HG03159 (cell line): Measurements from ENCODE around the gene ESR1.

Source experiments
- ATAC-seq: cut with Tn5 transposase; IDR thresholded peaks from one replicate; pipeline ENCODE4 v1.9.1; 2021; ENCODE audit warnings: mild to moderate bottlenecking, moderate library complexity; ENCODE audit not compliant: unreplicated experiment

Gene ESR1

DNA sequence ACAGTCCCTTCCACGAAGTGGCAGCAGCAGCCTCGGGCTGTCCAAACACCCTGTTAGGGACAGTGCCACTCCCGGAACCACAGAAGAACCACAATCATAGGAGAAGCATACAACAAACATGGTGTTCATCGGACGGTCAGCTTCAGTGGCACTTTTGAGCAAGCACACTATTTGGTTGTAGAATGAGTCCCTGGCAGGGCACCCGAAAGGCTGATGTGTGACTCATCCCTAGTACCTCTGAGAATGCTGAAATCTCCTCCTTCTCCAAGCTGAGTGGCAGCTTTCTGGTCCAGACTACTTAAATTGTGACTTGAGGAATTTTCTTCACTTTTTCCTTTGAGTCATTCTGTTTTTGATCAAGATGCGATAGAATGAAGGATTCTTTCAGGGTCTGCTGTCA, 282.5 kb downstream of the ESR1 start:
- ATAC-seq, result no peak

DNA sequence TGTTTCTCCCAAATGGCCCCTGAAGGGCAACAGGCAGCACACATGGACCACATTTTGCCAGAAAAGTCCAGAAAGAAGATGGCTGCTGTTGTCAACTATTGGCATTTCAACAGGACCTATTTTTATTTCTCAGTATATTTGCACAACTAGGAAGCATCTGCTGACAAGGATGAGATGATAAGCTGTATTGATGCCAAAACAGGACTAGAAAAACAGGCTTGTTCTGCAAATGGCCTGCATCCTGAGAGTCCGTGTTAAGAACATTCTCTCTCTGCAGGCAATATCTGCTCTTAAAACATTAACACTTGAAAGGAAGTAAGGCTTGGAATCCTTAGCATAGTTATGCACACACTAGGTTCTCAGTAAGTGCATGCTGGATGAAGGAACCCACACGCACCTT, 283.7 kb downstream of the ESR1 start:
- ATAC-seq, result no peak

DNA sequence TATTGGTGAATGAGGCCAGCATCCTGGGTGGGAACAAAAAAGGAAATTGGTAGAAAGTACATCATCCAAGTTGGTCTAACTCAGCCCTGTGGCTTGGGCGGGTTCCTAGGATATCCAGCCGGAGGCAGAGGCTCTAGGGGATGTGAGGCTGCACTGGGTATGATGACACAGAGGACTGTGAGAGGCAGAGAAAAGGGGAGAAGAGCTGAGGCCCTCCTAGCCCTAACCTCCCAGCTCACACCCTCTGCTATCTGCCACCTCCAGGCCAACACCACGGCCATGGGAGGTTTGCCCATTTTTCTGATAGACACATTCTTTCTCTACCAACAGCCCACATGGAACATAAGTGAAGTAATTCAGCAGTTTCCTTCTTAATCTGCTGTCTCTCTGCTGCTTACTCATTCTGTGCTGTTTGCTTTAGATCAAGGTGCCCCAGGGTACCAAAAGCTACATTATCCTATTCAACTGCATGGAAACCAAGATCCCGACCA, 284.4 kb downstream of the ESR1 start:
- no peak for ATAC-seq

DNA sequence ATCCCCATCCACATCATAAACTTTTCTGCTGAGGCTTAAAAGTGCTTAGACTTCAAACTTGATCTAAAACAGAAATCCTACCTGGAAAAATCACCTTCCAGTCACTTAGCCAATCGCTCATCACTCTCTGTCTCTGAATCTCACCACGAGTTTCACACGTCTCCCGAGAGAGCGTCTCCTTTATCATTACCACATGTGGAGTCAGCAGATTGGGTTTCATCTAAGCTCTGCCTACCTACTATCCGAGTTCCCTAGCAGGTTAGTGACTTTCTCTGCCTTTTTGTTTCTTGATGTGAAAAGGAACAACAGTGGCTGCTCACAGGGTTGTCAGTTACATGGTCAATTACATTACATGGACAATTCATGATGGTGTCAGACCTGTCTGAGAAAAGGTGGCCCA, 286.2 kb downstream of the ESR1 start:
- ATAC-seq, result no peak

DNA sequence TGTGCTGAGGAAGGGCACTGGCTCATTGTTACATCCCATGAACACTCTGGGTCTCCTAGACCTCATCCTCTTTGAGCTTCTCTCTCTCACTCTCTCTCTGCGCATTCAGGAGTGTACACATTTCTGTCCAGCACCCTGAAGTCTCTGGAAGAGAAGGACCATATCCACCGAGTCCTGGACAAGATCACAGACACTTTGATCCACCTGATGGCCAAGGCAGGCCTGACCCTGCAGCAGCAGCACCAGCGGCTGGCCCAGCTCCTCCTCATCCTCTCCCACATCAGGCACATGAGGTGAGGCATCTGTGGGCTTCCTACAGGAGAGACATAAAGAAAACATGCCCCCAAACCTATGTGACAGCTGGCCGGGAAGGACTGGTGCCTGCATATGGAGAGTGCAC, 286.8 kb downstream of the ESR1 start:
- no peak for ATAC-seq

DNA sequence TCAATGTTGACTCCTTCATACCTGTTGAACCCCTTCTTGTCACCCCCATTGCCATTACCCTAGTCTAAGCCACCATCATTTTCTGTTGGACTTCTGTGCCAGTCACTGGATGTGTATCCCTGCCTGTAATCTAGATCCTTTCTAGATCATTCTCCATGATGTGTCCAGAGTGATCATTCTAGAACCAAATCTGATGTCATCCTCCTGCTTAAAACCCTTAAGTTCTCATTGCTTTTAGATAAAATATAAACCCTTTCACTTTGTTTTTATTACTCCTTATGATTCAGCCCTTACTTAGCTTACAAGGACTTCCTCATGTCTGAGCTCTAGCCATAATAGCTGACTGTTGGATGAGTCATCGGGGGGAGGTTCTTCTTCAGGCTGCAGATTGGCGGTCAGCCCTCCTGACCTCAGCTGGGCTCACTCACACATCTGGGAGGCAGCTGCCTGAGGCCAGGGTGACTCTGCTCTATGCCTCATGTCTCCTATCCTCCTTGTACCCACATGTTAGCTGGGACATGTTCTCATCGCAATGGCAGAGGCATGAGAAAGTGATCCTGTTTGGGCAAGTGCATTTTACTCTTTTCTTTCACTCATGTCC, 287.6 kb downstream of the ESR1 start:
- no peak for ATAC-seq

DNA sequence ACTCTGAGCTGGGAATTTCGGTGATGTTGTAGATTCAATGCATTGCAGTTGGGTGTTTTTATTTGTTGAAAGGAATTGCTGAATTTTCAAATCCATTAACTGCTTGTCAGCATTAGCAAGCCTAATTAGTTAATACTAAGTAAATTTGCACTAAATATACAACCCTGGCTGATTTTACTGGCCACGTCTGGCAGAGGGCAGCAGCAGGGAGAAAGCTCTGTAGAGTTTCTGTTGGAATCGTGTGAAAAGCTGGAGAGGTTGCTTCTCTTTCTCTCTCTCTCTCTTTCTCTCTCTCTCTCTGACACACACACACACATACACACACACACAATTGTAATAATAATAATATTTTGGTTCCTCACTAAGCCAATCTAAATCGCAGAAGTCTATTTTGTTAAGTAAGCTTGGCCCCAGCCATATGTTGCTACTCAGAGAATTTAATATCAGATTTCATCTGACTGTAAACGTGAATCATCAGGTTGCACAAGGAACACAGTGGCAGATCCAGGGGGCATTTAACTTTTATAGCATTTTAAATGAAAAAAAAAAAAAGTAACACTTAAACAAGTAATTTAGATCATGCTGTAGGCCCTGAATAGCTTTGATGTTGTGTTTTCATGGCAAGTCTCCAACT, 289.5 kb downstream of the ESR1 start:
- no peak for ATAC-seq

DNA sequence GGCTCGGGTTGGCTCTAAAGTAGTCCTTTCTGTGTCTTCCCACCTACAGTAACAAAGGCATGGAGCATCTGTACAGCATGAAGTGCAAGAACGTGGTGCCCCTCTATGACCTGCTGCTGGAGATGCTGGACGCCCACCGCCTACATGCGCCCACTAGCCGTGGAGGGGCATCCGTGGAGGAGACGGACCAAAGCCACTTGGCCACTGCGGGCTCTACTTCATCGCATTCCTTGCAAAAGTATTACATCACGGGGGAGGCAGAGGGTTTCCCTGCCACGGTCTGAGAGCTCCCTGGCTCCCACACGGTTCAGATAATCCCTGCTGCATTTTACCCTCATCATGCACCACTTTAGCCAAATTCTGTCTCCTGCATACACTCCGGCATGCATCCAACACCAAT, 291.2 kb downstream of the ESR1 start:
- no peak for ATAC-seq

DNA sequence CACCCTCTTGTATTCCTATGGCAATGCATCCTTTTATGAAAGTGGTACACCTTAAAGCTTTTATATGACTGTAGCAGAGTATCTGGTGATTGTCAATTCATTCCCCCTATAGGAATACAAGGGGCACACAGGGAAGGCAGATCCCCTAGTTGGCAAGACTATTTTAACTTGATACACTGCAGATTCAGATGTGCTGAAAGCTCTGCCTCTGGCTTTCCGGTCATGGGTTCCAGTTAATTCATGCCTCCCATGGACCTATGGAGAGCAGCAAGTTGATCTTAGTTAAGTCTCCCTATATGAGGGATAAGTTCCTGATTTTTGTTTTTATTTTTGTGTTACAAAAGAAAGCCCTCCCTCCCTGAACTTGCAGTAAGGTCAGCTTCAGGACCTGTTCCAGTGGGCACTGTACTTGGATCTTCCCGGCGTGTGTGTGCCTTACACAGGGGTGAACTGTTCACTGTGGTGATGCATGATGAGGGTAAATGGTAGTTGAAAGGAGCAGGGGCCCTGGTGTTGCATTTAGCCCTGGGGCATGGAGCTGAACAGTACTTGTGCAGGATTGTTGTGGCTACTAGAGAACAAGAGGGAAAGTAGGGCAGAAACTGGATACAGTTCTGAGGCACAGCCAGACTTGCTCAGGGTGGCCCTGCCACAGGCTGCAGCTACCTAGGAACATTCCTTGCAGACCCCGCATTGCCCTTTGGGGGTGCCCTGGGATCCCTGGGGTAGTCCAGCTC, 292.1 kb downstream of the ESR1 start:
- no peak for ATAC-seq

DNA sequence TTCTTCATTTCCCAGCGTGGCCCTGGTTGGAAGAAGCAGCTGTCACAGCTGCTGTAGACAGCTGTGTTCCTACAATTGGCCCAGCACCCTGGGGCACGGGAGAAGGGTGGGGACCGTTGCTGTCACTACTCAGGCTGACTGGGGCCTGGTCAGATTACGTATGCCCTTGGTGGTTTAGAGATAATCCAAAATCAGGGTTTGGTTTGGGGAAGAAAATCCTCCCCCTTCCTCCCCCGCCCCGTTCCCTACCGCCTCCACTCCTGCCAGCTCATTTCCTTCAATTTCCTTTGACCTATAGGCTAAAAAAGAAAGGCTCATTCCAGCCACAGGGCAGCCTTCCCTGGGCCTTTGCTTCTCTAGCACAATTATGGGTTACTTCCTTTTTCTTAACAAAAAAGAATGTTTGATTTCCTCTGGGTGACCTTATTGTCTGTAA, 292.7 kb downstream of the ESR1 start:
- no peak for ATAC-seq

DNA sequence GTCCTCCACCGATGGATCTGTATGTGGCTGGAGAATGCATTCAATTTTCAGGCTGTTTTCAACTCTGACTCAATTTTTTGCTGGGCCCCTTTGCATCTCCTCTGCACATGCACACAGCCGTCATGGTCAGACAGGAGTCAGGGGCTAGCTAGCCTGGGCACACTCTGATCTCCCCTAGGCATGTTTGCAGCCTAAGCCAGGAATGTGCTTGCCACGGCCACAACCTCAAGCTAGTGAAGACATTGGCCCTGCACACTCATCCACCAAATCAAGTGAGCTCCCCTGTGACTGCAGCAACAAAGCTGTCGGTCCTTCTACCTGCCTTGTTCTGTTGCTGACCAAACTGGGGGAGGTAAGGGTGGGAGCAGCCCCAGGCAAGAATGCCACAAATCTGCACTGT, 300.5 kb downstream of the ESR1 start:
- no peak for ATAC-seq

DNA sequence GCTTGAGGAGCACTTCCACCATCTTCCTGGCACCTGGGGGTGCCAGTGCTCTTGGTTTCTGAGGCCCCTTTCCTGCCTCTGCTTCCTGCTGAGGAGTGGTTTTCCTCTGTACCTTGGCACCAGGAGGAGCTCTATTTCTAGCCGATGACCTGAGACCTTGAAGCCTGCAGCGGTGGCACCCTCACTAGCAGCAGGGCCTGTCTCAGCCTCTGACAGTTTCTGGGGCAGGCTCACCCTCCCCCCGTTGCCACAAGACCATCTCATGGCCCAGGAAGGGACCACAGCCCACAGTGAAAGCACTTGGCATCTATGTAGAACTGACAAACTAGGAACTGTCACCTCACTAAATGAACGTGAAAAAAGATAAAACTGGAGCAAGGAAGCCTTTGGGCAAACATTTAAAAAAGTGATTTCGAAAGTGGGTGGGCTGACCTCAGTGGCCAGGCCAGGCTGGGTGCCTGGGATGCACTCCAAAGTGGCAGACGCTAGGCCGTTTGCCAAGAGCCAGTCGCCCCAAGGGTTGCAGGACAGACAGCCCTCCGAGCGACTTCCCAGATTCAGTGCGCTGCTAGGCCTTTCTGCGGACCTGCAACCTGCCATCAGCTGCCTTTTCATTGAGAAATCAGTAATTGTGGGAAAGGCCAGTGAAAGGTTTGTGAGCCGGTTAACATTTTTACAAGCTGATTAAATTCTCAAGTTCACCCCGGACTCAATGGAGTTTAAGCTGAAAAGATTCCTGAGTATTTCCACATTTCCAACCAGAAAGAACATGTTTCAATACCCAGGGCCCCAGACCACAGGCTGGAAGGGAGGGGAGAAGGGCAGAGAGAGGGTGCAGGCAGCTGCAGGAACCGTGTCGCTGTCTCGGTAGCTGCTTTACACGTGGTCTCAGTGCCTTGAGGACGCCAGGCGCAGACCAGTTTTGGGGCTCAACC, 303.7 kb downstream of the ESR1 start:
- no peak for ATAC-seq

DNA sequence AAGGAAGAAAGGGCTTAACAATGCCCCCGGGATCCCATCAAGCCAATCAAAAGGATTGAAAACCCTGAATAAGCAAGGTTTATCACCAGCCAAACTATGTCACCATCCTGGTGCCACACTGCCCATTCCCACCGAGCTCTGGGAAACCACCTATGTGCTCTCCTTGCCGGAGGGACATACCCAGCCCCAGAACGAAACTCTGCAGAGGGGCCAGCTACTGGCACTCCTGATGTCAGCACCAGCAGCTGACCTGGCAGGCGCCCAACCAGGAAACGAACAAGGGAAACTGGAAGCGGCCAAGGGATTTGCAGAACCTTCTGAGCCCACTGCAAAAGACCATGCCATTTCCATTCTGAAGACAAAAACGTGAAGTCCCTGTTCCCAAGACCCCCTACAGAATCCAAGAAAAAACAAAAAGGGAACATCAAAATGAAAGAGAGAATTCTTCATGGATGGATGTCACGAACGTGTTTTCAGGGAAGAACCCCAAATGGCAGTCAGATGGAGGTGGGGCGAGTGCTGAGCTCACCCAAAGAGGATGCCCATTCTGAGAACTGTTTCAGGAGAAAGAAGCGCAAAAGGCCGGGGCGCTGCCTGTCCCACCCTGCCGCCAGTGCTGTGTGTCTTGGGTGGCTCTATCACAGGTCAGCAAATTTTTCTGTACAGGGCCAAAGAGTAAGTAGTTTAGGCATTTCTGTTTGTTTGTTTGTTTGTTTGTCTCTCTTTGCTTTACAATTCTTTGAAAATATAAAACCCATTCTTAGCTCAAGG, 305.2 kb downstream of the ESR1 start:
- ATAC-seq, result no peak

DNA sequence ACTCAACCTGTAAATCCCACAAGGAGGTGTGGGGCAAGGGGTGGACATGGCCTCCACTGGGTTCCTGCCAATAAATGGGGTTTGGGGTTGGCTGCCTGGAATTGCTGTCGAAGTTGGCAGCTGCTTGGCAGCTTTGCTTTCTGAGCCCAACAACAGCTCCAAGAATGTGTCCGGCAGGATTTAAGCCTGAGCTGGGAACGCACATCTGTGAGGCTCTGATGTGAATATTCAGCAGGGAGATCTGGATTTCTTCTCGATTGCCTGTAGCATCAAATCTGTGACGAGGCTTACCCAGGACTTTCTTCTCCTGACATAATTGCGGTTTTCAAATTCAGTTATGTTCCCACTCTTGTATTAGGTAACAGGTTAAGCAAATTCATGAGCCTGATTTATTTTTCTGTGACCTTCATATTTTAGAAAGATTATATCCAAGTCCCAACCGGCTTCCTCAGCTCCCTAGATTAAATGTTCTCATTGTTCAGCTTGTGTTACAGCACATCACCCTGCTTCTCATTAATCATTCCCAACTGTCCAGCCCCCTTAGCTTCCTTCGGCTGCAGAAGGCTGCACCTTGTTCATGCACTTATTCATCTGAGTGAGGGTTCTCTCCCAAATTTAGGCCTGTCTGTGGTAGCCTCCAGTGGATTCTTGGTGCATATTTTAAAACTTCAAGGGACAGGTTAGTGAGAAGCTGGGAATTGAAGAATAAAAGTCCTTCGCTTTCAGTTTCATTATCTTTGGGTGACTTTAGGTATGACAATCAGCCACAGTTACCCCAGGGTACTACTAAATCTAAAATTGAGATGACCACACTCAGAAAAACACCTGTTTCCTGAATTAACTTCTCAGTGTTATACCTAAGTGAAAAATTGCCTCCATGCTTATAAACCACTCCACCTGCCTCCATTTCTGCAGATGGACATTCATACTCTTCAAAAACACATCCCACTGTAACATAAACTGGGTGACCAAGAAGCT, 310.0 kb downstream of the ESR1 start:
- ATAC-seq, result peak; percentile 89

DNA sequence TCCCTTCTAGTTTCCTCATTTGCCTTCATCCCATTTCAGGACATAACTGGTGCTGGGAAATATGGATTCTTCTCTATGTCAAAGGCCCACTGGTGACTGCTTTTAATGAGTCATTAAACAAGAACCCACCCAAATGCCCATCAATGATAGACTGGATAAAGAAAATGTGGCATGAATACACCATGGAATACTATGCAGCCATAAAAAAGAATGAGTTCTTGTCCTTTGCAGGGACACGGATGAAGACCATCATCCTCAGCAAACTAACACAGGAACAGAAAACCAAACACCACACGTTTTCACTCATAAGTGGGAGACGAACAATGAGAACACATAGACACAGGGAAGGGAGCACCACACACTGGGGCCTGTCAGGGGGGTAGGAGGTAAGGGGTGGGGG, 310.7 kb downstream of the ESR1 start:
- no peak for ATAC-seq

DNA sequence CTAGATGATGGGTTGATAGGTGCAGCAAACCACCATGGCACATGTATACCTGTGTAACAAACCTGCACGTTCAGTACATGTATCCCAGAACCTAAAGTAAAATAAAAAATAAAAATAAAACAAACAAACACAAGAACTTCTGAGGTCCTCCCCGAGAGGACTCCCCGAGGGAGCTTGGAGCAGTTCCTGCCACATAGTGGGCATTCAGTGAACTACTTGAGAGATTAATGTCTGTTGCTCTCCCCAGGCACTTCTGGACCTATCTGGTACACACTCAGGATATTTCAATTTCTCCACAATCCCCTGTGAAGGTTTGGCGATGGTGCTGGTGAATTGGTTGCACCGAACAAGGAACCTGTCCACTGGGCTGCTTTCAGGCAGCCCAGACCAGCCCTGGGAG, 311.2 kb downstream of the ESR1 start:
- no peak for ATAC-seq

DNA sequence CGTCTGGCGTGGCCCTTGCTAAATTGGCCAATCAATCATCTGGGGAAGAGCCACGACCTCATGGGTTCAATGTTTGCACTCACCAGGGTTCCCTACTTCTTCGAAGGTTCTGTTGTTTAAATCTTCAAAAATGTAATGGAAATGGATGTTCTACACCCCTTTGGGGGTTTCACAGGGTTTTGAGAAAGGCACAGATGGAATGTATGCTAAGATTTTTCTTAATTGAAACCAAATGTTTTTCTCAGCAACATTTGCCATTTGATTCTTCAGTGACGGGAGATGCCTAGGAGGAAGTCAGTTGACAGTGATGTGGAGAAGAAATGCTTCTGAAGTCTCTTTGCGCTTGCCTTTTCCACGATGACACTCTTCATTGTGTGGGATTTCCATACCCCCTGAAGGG, 312.3 kb downstream of the ESR1 start:
- no peak for ATAC-seq

DNA sequence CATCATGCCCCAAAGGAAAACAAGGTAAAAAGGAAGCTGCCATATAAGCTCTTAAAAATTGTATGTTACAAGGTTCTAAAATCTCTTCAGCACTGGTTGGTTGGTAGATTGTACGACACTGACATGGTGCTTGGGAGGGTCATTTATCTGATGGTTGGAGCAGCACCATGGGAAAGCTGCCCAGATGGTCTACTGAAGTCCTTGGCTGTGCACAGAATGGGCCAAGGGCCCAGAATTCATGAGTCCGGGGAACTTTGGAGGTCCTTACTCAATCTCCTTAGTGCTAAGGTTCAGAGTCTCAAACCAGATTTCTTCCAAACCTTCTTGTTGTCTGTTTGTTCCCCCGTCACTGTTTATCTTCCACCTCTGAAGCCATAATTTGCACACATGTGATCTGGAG, 314.4 kb downstream of the ESR1 start:
- ATAC-seq, result no peak

DNA sequence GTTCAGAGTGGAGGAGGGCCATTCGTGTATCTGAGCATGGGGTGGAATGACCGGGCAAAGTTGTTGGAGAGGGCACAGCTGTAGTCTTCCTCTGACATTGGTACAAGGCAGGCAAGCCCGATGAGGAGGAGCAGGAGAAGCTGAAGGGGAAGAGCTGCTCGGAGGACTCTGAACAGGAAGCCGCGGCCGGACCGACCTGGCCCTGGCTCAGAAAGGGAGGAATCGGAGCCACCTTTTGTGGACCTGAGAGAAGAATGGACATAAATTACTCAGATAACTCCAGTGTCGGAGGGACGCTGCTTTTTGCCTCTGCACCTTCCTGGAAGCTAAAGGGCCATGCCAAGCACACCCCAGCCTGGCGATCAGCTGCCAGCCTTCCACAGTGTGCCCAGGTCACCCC, 315.0 kb downstream of the ESR1 start:
- no peak for ATAC-seq
